H9 (cell line): ENCODE data around the gene BTBD7. TPM values are rescaled to one million over a fixed set of nuclear protein-coding genes. Genes with fewer than 3 reads are reported as not detected.

Experiments
- DNase-seq: peaks from one replicate; pipeline ENCODE4 v3.0.0-alpha.2; 2017
- H2AFZ ChIP-seq: one replicate; pipeline ENCODE4 v1.6.1; 2013; ENCODE audit warnings: mild to moderate bottlenecking, low read length, control low read depth, moderate library complexity
- H2AK5ac ChIP-seq: 2 replicates; pipeline ENCODE4 v1.6.1; 2013; ENCODE audit warnings: low read length, control low read depth, mixed read lengths; ENCODE audit not compliant: insufficient read length
- H2BK120ac ChIP-seq: one replicate; pipeline ENCODE4 v1.6.1; 2013; ENCODE audit warnings: low read depth, mild to moderate bottlenecking, low read length, control low read depth, inconsistent platforms; ENCODE audit not compliant: poor library complexity, severe bottlenecking
- H2BK12ac ChIP-seq: 2 replicates; pipeline ENCODE4 v1.6.1; 2013; ENCODE audit warnings: low read length, control low read depth, mixed read lengths, low read depth; ENCODE audit not compliant: insufficient read length
- H2BK15ac ChIP-seq: 2 replicates; pipeline ENCODE4 v1.6.1; 2013; ENCODE audit warnings: low read depth, low read length, control low read depth
- H2BK20ac ChIP-seq: one replicate; pipeline ENCODE4 v1.6.1; 2013; ENCODE audit warnings: low read depth, mild to moderate bottlenecking, low read length, control low read depth, inconsistent platforms; ENCODE audit not compliant: poor library complexity, severe bottlenecking
- H2BK5ac ChIP-seq: 2 replicates; pipeline ENCODE4 v1.6.1; 2013; ENCODE audit warnings: low read length, control low read depth, mixed read lengths; ENCODE audit not compliant: insufficient read length
- H3K14ac ChIP-seq: 2 replicates; pipeline ENCODE4 v1.6.1; 2013; ENCODE audit warnings: low read length, control low read depth; ENCODE audit not compliant: insufficient read depth
- H3K18ac ChIP-seq: 2 replicates; pipeline ENCODE4 v1.6.1; 2013; ENCODE audit warnings: low read depth, mild to moderate bottlenecking, mixed read lengths, low read length, control low read depth; ENCODE audit not compliant: insufficient read length
- H3K23ac ChIP-seq: 2 replicates; pipeline ENCODE4 v1.6.1; 2013; ENCODE audit warnings: low read length, control low read depth, mixed read lengths, low read depth; ENCODE audit not compliant: insufficient read length
- H3K23me2 ChIP-seq: 2 replicates; pipeline ENCODE4 v1.6.1; 2013; ENCODE audit warnings: low read depth, mild to moderate bottlenecking, mixed read lengths, low read length, control low read depth; ENCODE audit not compliant: insufficient read length, poor library complexity, severe bottlenecking
- H3K27ac ChIP-seq: 2 replicates; pipeline ENCODE4 v1.5.1; 2013; ENCODE audit warnings: low read length, control low read depth, mixed read lengths, low read depth; ENCODE audit not compliant: insufficient read length
- H3K27me3 ChIP-seq: 2 replicates; pipeline ENCODE4 v1.6.1; 2013; ENCODE audit warnings: low read length, control low read depth, inconsistent platforms; ENCODE audit not compliant: insufficient read depth
- H3K4ac ChIP-seq: 2 replicates; pipeline ENCODE4 v1.6.1; 2013; ENCODE audit warnings: low read depth, mild to moderate bottlenecking, control low read depth, inconsistent platforms, low read length, moderate library complexity
- H3K4me1 ChIP-seq: 2 replicates; pipeline ENCODE4 v1.6.1; 2013; ENCODE audit warnings: low read length, control low read depth, inconsistent platforms; ENCODE audit not compliant: insufficient read depth
- H3K4me2 ChIP-seq: 2 replicates; pipeline ENCODE4 v1.6.1; 2013; ENCODE audit warnings: low read length, control low read depth, mixed read lengths; ENCODE audit not compliant: insufficient read length, insufficient read depth
- H3K56ac ChIP-seq: 2 replicates; pipeline ENCODE4 v1.6.1; 2013; ENCODE audit warnings: low read depth, mild to moderate bottlenecking, mixed read lengths, low read length, control low read depth; ENCODE audit not compliant: insufficient read length
- H3K79me1 ChIP-seq: 2 replicates; pipeline ENCODE4 v1.6.1; 2013; ENCODE audit warnings: low read depth, mild to moderate bottlenecking, moderate library complexity, low read length, control low read depth, inconsistent platforms; ENCODE audit not compliant: insufficient read depth, poor library complexity, severe bottlenecking
- H3K79me2 ChIP-seq: 2 replicates; pipeline ENCODE4 v1.6.1; 2013; ENCODE audit warnings: low read length, control low read depth, inconsistent platforms; ENCODE audit not compliant: insufficient read depth
- H3K9ac ChIP-seq: 2 replicates; pipeline ENCODE4 v1.6.1; 2013; ENCODE audit warnings: low read length, control low read depth, mixed read lengths; ENCODE audit not compliant: insufficient read length; ENCODE audit errors: extremely low read depth
- H3K9me3 ChIP-seq: one replicate; pipeline ENCODE4 v1.6.1; 2013; ENCODE audit warnings: low read depth, low read length, inconsistent platforms; ENCODE audit not compliant: control insufficient read depth
- H3T11ph ChIP-seq: one replicate; pipeline ENCODE4 v1.6.1; 2013; ENCODE audit warnings: mild to moderate bottlenecking, low read length, control low read depth, inconsistent platforms
- H4K20me1 ChIP-seq: one replicate; pipeline ENCODE4 v1.6.1; 2013; ENCODE audit not compliant: control insufficient read depth, insufficient read length, insufficient read depth
- H4K5ac ChIP-seq: 2 replicates; pipeline ENCODE4 v1.6.1; 2013; ENCODE audit warnings: low read depth, mild to moderate bottlenecking, mixed read lengths, low read length, control low read depth; ENCODE audit not compliant: insufficient read length
- H4K8ac ChIP-seq: replicated peaks from 2 replicates; pipeline ENCODE4 v1.6.1; 2013; ENCODE audit warnings: low read length, control low read depth, mixed read lengths, low read depth; ENCODE audit not compliant: insufficient read length
- H4K91ac ChIP-seq: 2 replicates; pipeline ENCODE4 v1.6.1; 2013; ENCODE audit warnings: low read depth, mild to moderate bottlenecking, moderate library complexity, mixed read lengths, low read length, control low read depth; ENCODE audit not compliant: insufficient read length
- H3K27ac Mint-ChIP-seq, 3 experiments: 2 replicates in 2 of 3; 3 replicates in 1 of 3; pipeline ENCODE4 v1.8.0; 2020 to 2021; ENCODE audit warnings: mixed read lengths in 3 of 3, mild to moderate bottlenecking in 1 of 3, moderate library complexity in 1 of 3
- H3K27me3 Mint-ChIP-seq: 2 replicates; pipeline ENCODE4 v1.8.0; 2021; ENCODE audit warnings: low read depth, mild to moderate bottlenecking, moderate library complexity, mixed read lengths
- H3K36me3 Mint-ChIP-seq, 3 experiments: 2 replicates in 2 of 3; 3 replicates in 1 of 3; pipeline ENCODE4 v1.8.0; 2020 to 2021; ENCODE audit warnings: low read depth in 3 of 3, mixed read lengths in 3 of 3; ENCODE audit not compliant: insufficient read depth in 1 of 3
- H3K4me1 Mint-ChIP-seq, 2 experiments: 2 replicates each; pipeline ENCODE4 v1.8.0; 2020; ENCODE audit warnings: mixed read lengths in 2 of 2
- H3K4me3 Mint-ChIP-seq, 2 experiments: 2 replicates in 1 of 2; 3 replicates in 1 of 2; pipeline ENCODE4 v1.8.0; 2020 to 2021; ENCODE audit warnings: mild to moderate bottlenecking in 2 of 2, mixed read lengths in 2 of 2, moderate library complexity in 1 of 2
- H3K9me3 Mint-ChIP-seq, 2 experiments: 2 replicates in 1 of 2; 3 replicates in 1 of 2; pipeline ENCODE4 v1.8.0; 2020; ENCODE audit warnings: mild to moderate bottlenecking in 2 of 2, mixed read lengths in 2 of 2, moderate library complexity in 1 of 2
- WGBS: extraction: QIAGEN DNeasy Blood & Tissue Kit; methylation state at CpG from one replicate; pipeline ENCODE4 v1.1.7; 2013; ENCODE audit warnings: missing lambda C conversion rate, low lambda C conversion rate, mixed read lengths; ENCODE audit not compliant: insufficient read length; ENCODE audit errors: extremely low coverage; 5-methylcytosine and 5-hydroxymethylcytosine counted together
- total RNA-seq: library from RNA; stranded (reverse); gene quantifications from 2 replicates; pipeline ENCODE4 v1.2.1, GENCODE V29; 2021
- TF ChIP-seq, protein P1 (sequence below): fragments of 200-600 bp; sonication (generic); conservative IDR thresholded peaks from 3 replicates; pipeline ENCODE4 v1.8.0; 2021; ENCODE audit warnings: antibody characterized with exemption, mild to moderate bottlenecking

BTBD7 gene
- total RNA-seq, 1 experiment from 2014 or later: 44.1 TPM

DNA sequence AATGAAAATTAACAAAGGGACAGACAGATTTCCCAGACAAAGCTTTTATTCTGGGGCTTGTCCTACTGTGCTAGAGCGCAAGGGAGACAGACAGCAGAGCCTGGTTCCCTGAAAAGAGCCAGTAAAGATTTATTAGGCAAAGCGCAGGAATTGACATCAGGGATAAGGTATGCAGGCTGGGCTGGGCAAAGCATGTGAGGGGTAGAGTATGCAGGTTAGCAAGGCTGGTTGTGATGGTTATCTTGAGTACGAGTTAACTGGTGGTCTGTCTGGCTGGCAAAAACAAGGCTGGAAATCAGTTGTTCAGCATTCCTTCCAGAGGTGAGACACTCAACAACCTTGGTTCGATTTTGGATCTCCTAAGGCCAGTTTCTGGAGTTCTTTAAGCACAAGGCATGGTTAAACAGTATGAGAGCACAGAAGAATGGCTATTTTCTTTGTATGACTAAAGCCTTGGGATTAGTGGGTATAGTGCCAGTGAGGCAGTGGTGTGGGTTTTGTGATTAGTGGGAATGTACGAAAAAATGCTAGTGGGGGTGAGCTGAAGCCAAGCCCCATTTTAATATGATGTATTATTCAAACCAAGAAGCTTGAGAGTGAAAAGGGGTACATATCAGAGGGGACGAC, 30.9 kb downstream of the BTBD7 start:
- Histone ChIP-seq H3T11ph (no peak overlapping the region), H2BK15ac (no peak overlapping the region), H3K9ac (no peak overlapping the region), H3K56ac (no peak overlapping the region), H2BK20ac (no peak overlapping the region), H3K27me3 (no peaks in the 10 kb centered on the region), H3K79me2 (no peaks in the 10 kb centered on the region; the same call in 1 of the 2 replicates), H4K5ac (no peak overlapping the region), H2AFZ (no peak overlapping the region), H3K4me2 (no peak overlapping the region), H3K18ac (no peak overlapping the region), H3K23ac (no peak overlapping the region), H3K23me2 (no peaks in the 10 kb centered on the region), H3K4me1 (peaks cover 10% of the 10 kb centered on the region), H2BK5ac (no peak overlapping the region), H3K4ac (no peak overlapping the region), H2AK5ac (no peak overlapping the region), H4K20me1 (no peaks in the 10 kb centered on the region), H3K14ac (no peak overlapping the region), H2BK12ac (no peak overlapping the region), H3K79me1 (peaks cover 2% of the 10 kb centered on the region), H3K27ac (no peak overlapping the region), H4K8ac (no peak overlapping the region), H4K91ac (no peak overlapping the region), H3K9me3 (no peaks in the 10 kb centered on the region), H2BK120ac (no peak overlapping the region)
- H3K9me3 Mint-ChIP-seq: no peaks in the 10 kb centered on the region
- H3K36me3 Mint-ChIP-seq: no peaks in the 10 kb centered on the region
- peak overlapping the region; percentile 71 to 88 (median 82); a peak in 6 of 7 replicates for H3K27ac Mint-ChIP-seq
- peak; percentile 44 for DNase-seq
- H3K27me3 Mint-ChIP-seq: no peaks in the 10 kb centered on the region
- no peak overlapping the region; a peak in 1 of 5 replicates for H3K4me3 Mint-ChIP-seq
- no CpG with 5 or more reads among the region's 6 CpGs for WGBS
- TF ChIP-seq, protein P1, sequence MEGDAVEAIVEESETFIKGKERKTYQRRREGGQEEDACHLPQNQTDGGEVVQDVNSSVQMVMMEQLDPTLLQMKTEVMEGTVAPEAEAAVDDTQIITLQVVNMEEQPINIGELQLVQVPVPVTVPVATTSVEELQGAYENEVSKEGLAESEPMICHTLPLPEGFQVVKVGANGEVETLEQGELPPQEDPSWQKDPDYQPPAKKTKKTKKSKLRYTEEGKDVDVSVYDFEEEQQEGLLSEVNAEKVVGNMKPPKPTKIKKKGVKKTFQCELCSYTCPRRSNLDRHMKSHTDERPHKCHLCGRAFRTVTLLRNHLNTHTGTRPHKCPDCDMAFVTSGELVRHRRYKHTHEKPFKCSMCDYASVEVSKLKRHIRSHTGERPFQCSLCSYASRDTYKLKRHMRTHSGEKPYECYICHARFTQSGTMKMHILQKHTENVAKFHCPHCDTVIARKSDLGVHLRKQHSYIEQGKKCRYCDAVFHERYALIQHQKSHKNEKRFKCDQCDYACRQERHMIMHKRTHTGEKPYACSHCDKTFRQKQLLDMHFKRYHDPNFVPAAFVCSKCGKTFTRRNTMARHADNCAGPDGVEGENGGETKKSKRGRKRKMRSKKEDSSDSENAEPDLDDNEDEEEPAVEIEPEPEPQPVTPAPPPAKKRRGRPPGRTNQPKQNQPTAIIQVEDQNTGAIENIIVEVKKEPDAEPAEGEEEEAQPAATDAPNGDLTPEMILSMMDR: no peak
- peaks cover 52% of the 10 kb centered on the region in 2 experiments for H3K4me1 Mint-ChIP-seq
